ENCODE data around the gene TUSC2.

DNA sequence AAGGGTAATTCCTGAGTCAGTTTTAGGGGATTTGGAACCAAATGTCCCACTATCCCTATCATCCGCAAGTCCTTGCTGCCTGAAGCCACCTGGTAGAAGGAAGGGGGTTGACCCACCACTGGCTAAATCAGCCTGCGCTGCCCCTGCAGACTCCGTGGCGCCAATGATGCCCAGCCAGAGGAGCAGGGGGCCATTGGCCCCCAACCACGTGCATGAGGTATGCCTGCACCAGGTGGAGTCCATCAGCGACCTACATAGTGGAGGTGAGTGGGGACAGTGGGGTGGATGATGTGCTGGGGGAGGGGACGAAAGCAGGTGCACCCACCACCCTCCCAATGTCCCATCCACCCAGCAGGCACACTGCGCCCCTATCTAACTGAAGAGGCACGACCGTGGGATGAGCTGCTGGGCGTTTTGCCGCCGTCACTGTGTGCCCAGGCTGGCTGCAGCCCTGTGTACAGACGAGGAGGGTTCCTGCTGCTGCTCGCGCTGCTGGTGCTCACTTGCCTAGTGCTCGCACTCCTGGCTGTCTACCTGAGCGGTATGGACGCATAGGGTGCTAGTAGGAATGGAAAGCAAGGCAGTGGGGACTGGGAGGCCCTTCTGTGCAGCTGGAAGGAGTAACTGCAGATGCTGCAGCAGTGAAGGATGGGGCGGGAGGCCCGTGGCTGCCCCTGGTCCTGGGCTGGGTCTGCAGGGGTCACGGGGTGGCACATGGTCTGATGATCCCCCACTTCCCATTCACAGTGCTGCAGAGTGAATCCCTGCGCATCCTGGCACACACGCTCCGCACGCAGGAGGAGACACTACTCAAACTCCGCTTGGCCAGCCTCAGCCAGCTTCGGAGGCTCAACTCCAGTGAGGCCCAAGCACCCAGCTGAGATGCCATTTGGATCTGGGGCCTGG is 41.4 kb downstream of the TUSC2 start:
- TF ChIP-seq POLR2A (IDR thresholded peaks at IDR 0.05; ENCODE audit: low read length) (no peak), GATA1 (IDR thresholded peaks at IDR 0.05; ENCODE audit: low read depth, low read length) (no peak)

All from erythroblast (primary cell).